IPS-15b (cell line): ENCODE data around the gene SERPINF2.
"Not testable (repeated sequence)": the region's sequence is repeated elsewhere in the genome, so short reads cannot be mapped to it uniquely, and the experiment has no call there.

Experiments
- H3K27me3 ChIP-seq: one replicate; pipeline ENCODE4 v1.6.1; 2013; ENCODE audit warnings: low read length; ENCODE audit not compliant: control insufficient read depth, insufficient read depth
- H3K36me3 ChIP-seq: one replicate; pipeline ENCODE4 v1.6.1; 2013; ENCODE audit warnings: low read length; ENCODE audit not compliant: control insufficient read depth, insufficient read depth
- H3K4me1 ChIP-seq: one replicate; pipeline ENCODE4 v1.6.1; 2013; ENCODE audit warnings: mild to moderate bottlenecking, low read length; ENCODE audit not compliant: control insufficient read depth, insufficient read depth
- H3K4me3 ChIP-seq: one replicate; pipeline ENCODE4 v1.5.1; 2013; ENCODE audit warnings: low read depth, low read length
- H3K9ac ChIP-seq: one replicate; pipeline ENCODE4 v1.6.1; 2013; ENCODE audit warnings: low read depth, mild to moderate bottlenecking, low read length
- H3K9me3 ChIP-seq: one replicate; pipeline ENCODE4 v1.6.1; 2013; ENCODE audit warnings: mild to moderate bottlenecking, low read length; ENCODE audit not compliant: control insufficient read depth, insufficient read depth

SERPINF2 gene

GRCh38 chr17:1730326-1731193, 12.1 kb upstream of the SERPINF2 start:
- Histone ChIP-seq H3K4me1 (no peaks in the 10 kb centered on the region), H3K36me3 (peaks cover 5% of the 10 kb centered on the region), H3K27me3 (no peaks in the 10 kb centered on the region), H3K9ac (no peak overlapping the region), H3K4me3 (no peak overlapping the region), H3K9me3 (no peaks in the 10 kb centered on the region)

GRCh38 chr17:1731194-1731506, 11.5 kb upstream of the SERPINF2 start:
- peaks cover 5% of the 10 kb centered on the region for H3K36me3 ChIP-seq
- H3K4me3 ChIP-seq, result no peak overlapping the region
- H3K9ac ChIP-seq, result no peak overlapping the region
- H3K4me1 ChIP-seq, result no peaks in the 10 kb centered on the region
- no peaks in the 10 kb centered on the region for H3K9me3 ChIP-seq
- no peaks in the 10 kb centered on the region for H3K27me3 ChIP-seq

- Histone ChIP-seq H3K9ac (no peak overlapping the region), H3K27me3 (no peaks in the 10 kb centered on the region), H3K4me1 (peaks cover 3% of the 10 kb centered on the region), H3K4me3 (no peak overlapping the region), H3K9me3 (no peaks in the 10 kb centered on the region), H3K36me3 (peaks cover 8% of the 10 kb centered on the region)
Measured at GRCh38 chr17:1732241-1732832, 10.3 kb upstream of the SERPINF2 start.

GRCh38 chr17:1732833-1733321, 9.8 kb upstream of the SERPINF2 start:
- H3K4me1 ChIP-seq, result peaks cover 3% of the 10 kb centered on the region
- peaks cover 8% of the 10 kb centered on the region for H3K36me3 ChIP-seq
- H3K9me3 ChIP-seq, result no peaks in the 10 kb centered on the region
- H3K9ac ChIP-seq, result no peak overlapping the region
- H3K27me3 ChIP-seq, result no peaks in the 10 kb centered on the region
- no peak overlapping the region for H3K4me3 ChIP-seq

GRCh38 chr17:1733759-1734158, 8.9 kb upstream of the SERPINF2 start:
- Histone ChIP-seq H3K9me3 (no peaks in the 10 kb centered on the region), H3K9ac (no peak overlapping the region), H3K36me3 (peaks cover 3% of the 10 kb centered on the region), H3K4me1 (peaks cover 3% of the 10 kb centered on the region), H3K27me3 (no peaks in the 10 kb centered on the region), H3K4me3 (no peak overlapping the region)

- no peaks in the 10 kb centered on the region for H3K27me3 ChIP-seq
- peaks cover 3% of the 10 kb centered on the region for H3K36me3 ChIP-seq
- no peak overlapping the region for H3K4me3 ChIP-seq
- H3K9ac ChIP-seq, result no peak overlapping the region
- H3K9me3 ChIP-seq, result no peaks in the 10 kb centered on the region
- peaks cover 3% of the 10 kb centered on the region for H3K4me1 ChIP-seq
Measured at GRCh38 chr17:1735418-1735817, 7.3 kb upstream of the SERPINF2 start.

- H3K27me3 ChIP-seq, result no peaks in the 10 kb centered on the region
Measured at GRCh38 chr17:1735834-1736347, 6.8 kb upstream of the SERPINF2 start.

GRCh38 chr17:1736348-1737281, 6.1 kb upstream of the SERPINF2 start:
- Histone ChIP-seq H3K4me1 (peaks cover 3% of the 10 kb centered on the region), H3K9ac (no peak overlapping the region), H3K27me3 (no peaks in the 10 kb centered on the region)

More at GRCh38 chr17:1735834-1736347, 6.8 kb upstream of the SERPINF2 start:
- H3K36me3 ChIP-seq, result peaks cover 3% of the 10 kb centered on the region
- H3K9ac ChIP-seq, result no peak overlapping the region
- peaks cover 3% of the 10 kb centered on the region for H3K4me1 ChIP-seq
- H3K9me3 ChIP-seq, result no peaks in the 10 kb centered on the region
- no peak overlapping the region for H3K4me3 ChIP-seq

GRCh38 chr17:1737531-1738291, 5.0 kb upstream of the SERPINF2 start:
- no peak overlapping the region for H3K9ac ChIP-seq
- H3K27me3 ChIP-seq, result no peaks in the 10 kb centered on the region
- no peaks in the 10 kb centered on the region for H3K9me3 ChIP-seq
- peaks cover 3% of the 10 kb centered on the region for H3K36me3 ChIP-seq
- H3K4me1 ChIP-seq, result peaks cover 3% of the 10 kb centered on the region
- H3K4me3 ChIP-seq, result no peak overlapping the region

More at GRCh38 chr17:1736348-1737281, 6.1 kb upstream of the SERPINF2 start:
- Histone ChIP-seq H3K4me3 (no peak overlapping the region), H3K9me3 (no peaks in the 10 kb centered on the region), H3K36me3 (peaks cover 3% of the 10 kb centered on the region)

- not testable (repeated sequence) for H3K27me3 ChIP-seq, H3K9me3 ChIP-seq, H3K4me3 ChIP-seq, H3K36me3 ChIP-seq, H3K9ac ChIP-seq, H3K4me1 ChIP-seq
Measured at GRCh38 chr17:1741899-1742298, 772 bp upstream of the SERPINF2 start.

GRCh38 chr17:1743088-1743439, 393 bp downstream of the SERPINF2 start:
- Histone ChIP-seq H3K9ac (no peak overlapping the region), H3K4me3 (no peak overlapping the region), H3K4me1 (no peaks in the 10 kb centered on the region), H3K36me3 (no peaks in the 10 kb centered on the region), H3K27me3 (no peaks in the 10 kb centered on the region), H3K9me3 (no peaks in the 10 kb centered on the region)
